SK-N-SH (cell line): Measurements from ENCODE around the gene UBXN10. TPM values are rescaled to one million over a fixed set of nuclear protein-coding genes. Genes with fewer than 3 reads are reported as not detected.
A peak's percentile ranks its signal among the peaks of the same experiment; 100 is the strongest.

Source experiments
- CTCF ChIA-PET: fragments of 300-600, 350-600 bp; formaldehyde crosslinking; extraction: SDS; loops from one replicate; lab custom pipeline; 2021; lab: Yijun Ruan, JAX
- POLR2A ChIA-PET: fragments of 350-600 bp; sonication (Branson Sonifier 250); formaldehyde crosslinking; extraction: SDS; loops from one replicate; lab custom pipeline; 2020; ENCODE audit warnings: antibody characterized with exemption, inconsistent platforms; lab: Yijun Ruan, JAX
- DNase-seq: peaks from one replicate; pipeline ENCODE4 v3.0.0; 2012
- H2AFZ ChIP-seq: fragments of 200-600 bp; sonication (generic); 2 replicates; pipeline ENCODE4 v1.8.1; 2016; ENCODE audit warnings: antibody characterized with exemption, mild to moderate bottlenecking, low read depth
- H3F3A ChIP-seq: fragments of 200-600 bp; sonication (generic); replicated peaks from 2 replicates; pipeline ENCODE3; 2016; ENCODE audit warnings: antibody characterized with exemption, mild to moderate bottlenecking; ENCODE audit not compliant: insufficient read depth
- H3K27ac ChIP-seq, 2 experiments: fragments of 200-500 bp in 1 of 2; fragments of 200-600 bp in 1 of 2; sonication (Bioruptor generic) in 1 of 2; sonication (generic), shearing (Covaris generic) in 1 of 2; 2 replicates each; pipeline versions ENCODE4 v1.5.1 to v1.6.1; 2014 to 2016; ENCODE audit warnings: low read depth in 2 of 2, inconsistent platforms in 1 of 2, low read length in 1 of 2, mild to moderate bottlenecking in 1 of 2, mixed read lengths in 1 of 2
- H3K27me3 ChIP-seq: fragments of 200-600 bp; sonication (generic), shearing (Covaris generic); 2 replicates; pipeline ENCODE4 v1.6.1; 2016; ENCODE audit warnings: mixed run types; ENCODE audit not compliant: insufficient read depth
- H3K36me3 ChIP-seq, 2 experiments: fragments of 200-500 bp in 1 of 2; fragments of 200-600 bp in 1 of 2; sonication (Bioruptor generic) in 1 of 2; sonication (generic) in 1 of 2; replicated peaks in 1 of 2; 2 replicates each; pipeline versions ENCODE3 to v1.5.1; 2014 to 2016; ENCODE audit warnings: low read length in 1 of 2, mild to moderate bottlenecking in 1 of 2; ENCODE audit not compliant: insufficient read depth in 2 of 2, control insufficient read depth in 1 of 2
- H3K4me1 ChIP-seq, 2 experiments: fragments of 200-500 bp in 1 of 2; fragments of 200-600 bp in 1 of 2; sonication (Bioruptor generic) in 1 of 2; sonication (generic), shearing (Covaris generic) in 1 of 2; 2 replicates each; pipeline versions ENCODE4 v1.5.1 to v1.6.1; 2014 to 2016; ENCODE audit warnings: low read depth in 1 of 2, low read length in 1 of 2, mixed run types in 1 of 2; ENCODE audit not compliant: insufficient read depth in 2 of 2, control insufficient read depth in 1 of 2
- H3K4me2 ChIP-seq: fragments of 200-600 bp; sonication (generic), shearing (Covaris generic); 2 replicates; pipeline ENCODE4 v1.6.1; 2017; ENCODE audit warnings: mixed run types
- H3K4me3 ChIP-seq, 2 experiments: fragments of 200-500 bp in 1 of 2; fragments of 200-600 bp in 1 of 2; sonication (Bioruptor generic) in 1 of 2; sonication (generic), shearing (Covaris generic) in 1 of 2; 2 replicates each; pipeline versions ENCODE4 v1.5.1 to v1.8.1; 2014 to 2016; ENCODE audit warnings: low read depth in 2 of 2, inconsistent platforms in 1 of 2, low read length in 1 of 2, mild to moderate bottlenecking in 1 of 2, mixed read lengths in 1 of 2, moderate library complexity in 1 of 2
- H3K79me2 ChIP-seq: fragments of 200-600 bp; sonication (generic); 2 replicates; pipeline ENCODE4 v1.8.1; 2017; ENCODE audit warnings: mild to moderate bottlenecking; ENCODE audit not compliant: insufficient read depth
- H3K9ac ChIP-seq: fragments of 200-600 bp; sonication (generic); 2 replicates; pipeline ENCODE4 v1.6.1; 2017; ENCODE audit warnings: mixed run types
- H3K9me2 ChIP-seq: fragments of 200-600 bp; sonication (generic); 2 replicates; pipeline ENCODE4 v1.6.1; 2017; ENCODE audit warnings: mixed run types
- H3K9me3 ChIP-seq: fragments of 200-600 bp; sonication (generic); 2 replicates; pipeline ENCODE4 v1.6.1; 2017; ENCODE audit warnings: mixed run types, mild to moderate bottlenecking, moderate library complexity
- H4K20me1 ChIP-seq: fragments of 200-600 bp; sonication (generic); 2 replicates; pipeline ENCODE4 v1.6.1; 2017; ENCODE audit warnings: mild to moderate bottlenecking, mixed run types; ENCODE audit not compliant: insufficient read depth
- CTCF ChIP-seq: fragments of 200-600 bp; sonication (generic); IDR thresholded peaks from 2 replicates; pipeline ENCODE4 v1.6.1; 2017; ENCODE audit warnings: antibody characterized with exemption, mild to moderate bottlenecking, moderate library complexity
- ELF1 ChIP-seq: IDR thresholded peaks from 2 replicates; pipeline ENCODE4 v1.4.0; 2012
- EZH2phosphoT487 ChIP-seq: fragments of 200-600 bp; sonication (generic); IDR thresholded peaks from 2 replicates; pipeline ENCODE4 v1.6.1; 2017; ENCODE audit warnings: low read depth, mixed run types, mild to moderate bottlenecking, antibody characterized with exemption, moderate library complexity, borderline replicate concordance
- FOXJ3 ChIP-seq: sonication (generic); formaldehyde crosslinking; IDR thresholded peaks from 2 replicates; pipeline ENCODE4 v1.5.1; 2020; ENCODE audit warnings: mild to moderate bottlenecking, missing genetic modification reagents
- GABPA ChIP-seq: IDR thresholded peaks from 2 replicates; pipeline ENCODE4 v1.4.0; 2012; ENCODE audit warnings: low read depth, mild to moderate bottlenecking
- JUND ChIP-seq: IDR thresholded peaks from 2 replicates; pipeline ENCODE4 v1.4.0; 2012
- MAX ChIP-seq: IDR thresholded peaks from 2 replicates; pipeline ENCODE4 v1.4.0; 2012; ENCODE audit warnings: low read depth
- MXI1 ChIP-seq: IDR thresholded peaks from 2 replicates; pipeline ENCODE4 v1.6.1; 2012; ENCODE audit warnings: mild to moderate bottlenecking, low read depth, low read length, improper control_type of control experiment
- PBX3 ChIP-seq: IDR thresholded peaks from 2 replicates; pipeline ENCODE4; 2012
- POLR2AphosphoS5 ChIP-seq: IDR thresholded peaks from 2 replicates; pipeline ENCODE4 v1.6.1; 2012; ENCODE audit warnings: low read depth, low read length
- RCOR1 ChIP-seq: fragments of 150-350 bp; IDR thresholded peaks from 2 replicates; pipeline ENCODE4 v1.6.1; 2017; ENCODE audit warnings: antibody characterized with exemption, low read length
- REST ChIP-seq: IDR thresholded peaks from 2 replicates; pipeline ENCODE4 v1.6.1; 2012; ENCODE audit warnings: mild to moderate bottlenecking, low read depth, low read length, moderate library complexity
- RFX5 ChIP-seq: IDR thresholded peaks from 2 replicates; pipeline ENCODE4 v1.6.1; 2012; ENCODE audit warnings: mild to moderate bottlenecking, improper control_type of control experiment, low read length
- RXRA ChIP-seq: IDR thresholded peaks from 2 replicates; pipeline ENCODE4 v1.4.0; 2012; ENCODE audit warnings: low read depth, mild to moderate bottlenecking, borderline replicate concordance
- SIN3A ChIP-seq: IDR thresholded peaks from 2 replicates; pipeline ENCODE4 v1.6.1; 2012; ENCODE audit warnings: low read depth, mild to moderate bottlenecking, low read length, moderate library complexity, borderline replicate concordance
- TAF1 ChIP-seq: IDR thresholded peaks from 2 replicates; pipeline ENCODE4 v1.6.1; 2012; ENCODE audit warnings: low read depth, mild to moderate bottlenecking, low read length, moderate library complexity, borderline replicate concordance
- TCF12 ChIP-seq: IDR thresholded peaks from 2 replicates; pipeline ENCODE4 v1.4.0; 2012
- TEAD4 ChIP-seq: IDR thresholded peaks from 2 replicates; pipeline ENCODE4 v1.4.0; 2012; ENCODE audit warnings: mild to moderate bottlenecking, borderline replicate concordance; ENCODE audit not compliant: insufficient read depth
- USF1 ChIP-seq: IDR thresholded peaks from 2 replicates; pipeline ENCODE4 v1.4.0; 2012; ENCODE audit warnings: low read depth, borderline replicate concordance
- YY1 ChIP-seq: IDR thresholded peaks from 2 replicates; pipeline ENCODE4 v1.4.0; 2012; ENCODE audit warnings: low read depth, mild to moderate bottlenecking
- WGBS: methylation state at CpG from one replicate; pipeline ENCODE4 v1.1.6; 2017; ENCODE audit warnings: low lambda C conversion rate; 5-methylcytosine and 5-hydroxymethylcytosine counted together
- polyA plus RNA-seq, 3 experiments: library from polyadenylated mRNA; depleted of rRNA; stranded (reverse); fragments of >200 nt; gene quantifications; 2 replicates each; pipeline ENCODE4 v1.2.3, GENCODE V29; 2012

UBXN10 gene
- polyA plus RNA-seq, 1 of the 3 experiments (the other 2 are of a cell fraction) = not detected

GRCh38 chr1:20234788-20235535, 49.1 kb downstream of the UBXN10 start:
- TF ChIP-seq POLR2AphosphoS5 = no peak
- no peak for TF ChIP-seq GABPA
- TF ChIP-seq RCOR1 = no peak
- no peak for TF ChIP-seq MAX
- TF ChIP-seq SIN3A = no peak
- TF ChIP-seq RFX5 = no peak
- no peak overlapping the region for H3K4me3 ChIP-seq
- no peaks in the 10 kb centered on the region for H3K9me2 ChIP-seq
- peaks cover 7% of the 10 kb centered on the region; the same call in 1 of the 2 replicates for H3K27me3 ChIP-seq
- 47% methylated on average over 6 of the region's 6 CpGs for WGBS
- H3K79me2 ChIP-seq = no peaks in the 10 kb centered on the region
- H3K9me3 ChIP-seq = no peaks in the 10 kb centered on the region
- H3K36me3 ChIP-seq = no peaks in the 10 kb centered on the region
- POLR2A ChIA-PET = interaction anchor here (0.7 kb wide), 1 partner anchor 194 kb away, joined by 4 read pairs; no protein-coding TSS in a partner anchor
- no peaks in the 10 kb centered on the region for H3F3A ChIP-seq
- no peak overlapping the region for H2AFZ ChIP-seq
- no peak for DNase-seq
- CTCF ChIA-PET = interaction anchor here (0.7 to 3.8 kb wide), 9 partner anchors 17 to 260 kb away, joined by 3 to 23 read pairs (median 5); no protein-coding TSS in a partner anchor
- no peaks in the 10 kb centered on the region for H4K20me1 ChIP-seq
- H3K9ac ChIP-seq = no peak overlapping the region
- H3K27ac ChIP-seq = no peak overlapping the region
- H3K4me2 ChIP-seq = no peak overlapping the region
- peaks cover 0 to 13% of the 10 kb centered on the region in 2 experiments; a peak in 2 of 4 replicates for H3K4me1 ChIP-seq

GRCh38 chr1:20237646-20238045, 51.8 kb downstream of the UBXN10 start:
- no peaks in the 10 kb centered on the region for H3K9me3 ChIP-seq
- H3K9ac ChIP-seq = no peak overlapping the region
- no peak overlapping the region for H3K27ac ChIP-seq
- H3K79me2 ChIP-seq = no peaks in the 10 kb centered on the region
- peak; percentile 26 for DNase-seq
- ChIA-PET POLR2A (no interaction called here), CTCF (interaction anchor here (0.6 to 1.3 kb wide), 6 partner anchors 21 to 256 kb away, joined by 3 to 4 read pairs (median 3); no protein-coding TSS in a partner anchor)
- no peaks in the 10 kb centered on the region for H3F3A ChIP-seq
- H3K27me3 ChIP-seq = peaks cover 7% of the 10 kb centered on the region
- no peak overlapping the region for H3K4me3 ChIP-seq
- peaks cover 0 to 13% of the 10 kb centered on the region in 2 experiments; a peak in 2 of 4 replicates for H3K4me1 ChIP-seq
- no peaks in the 10 kb centered on the region for H3K9me2 ChIP-seq
- H2AFZ ChIP-seq = no peak overlapping the region
- H3K4me2 ChIP-seq = no peak overlapping the region
- 59% methylated on average over 6 of the region's 6 CpGs for whole genome bisulfite sequencing
- no peaks in the 10 kb centered on the region for H4K20me1 ChIP-seq
- no peaks in the 10 kb centered on the region for H3K36me3 ChIP-seq
- no peak for TF ChIP-seq REST
- no peak for TF ChIP-seq JUND
- no peak for TF ChIP-seq CTCF
- TF ChIP-seq MXI1 = no peak
- no peak for TF ChIP-seq RXRA
- no peak for TF ChIP-seq TEAD4
- no peak for TF ChIP-seq MAX
- TF ChIP-seq FOXJ3 (CRISPR knock-in tag) = no peak
- TF ChIP-seq TAF1 = no peak
- no peak for TF ChIP-seq USF1
- TF ChIP-seq TCF12 = no peak
- no peak for TF ChIP-seq RFX5
- TF ChIP-seq PBX3 = no peak
- no peak for TF ChIP-seq EZH2phosphoT487
- no peak for TF ChIP-seq YY1
- TF ChIP-seq ELF1 = no peak
